Thyroid gland (tissue), 4 donors: ENCODE results near the gene ZNF143. TPM values are rescaled to one million over a fixed set of nuclear protein-coding genes. Genes with fewer than 3 reads are reported as not detected.
"Not testable (repeated sequence)": the region's sequence is repeated elsewhere in the genome, so short reads cannot be mapped to it uniquely, and the experiment has no call there.

ENCODE experiments used
- DNase-seq, 2 donors: peaks; one replicate each; pipeline ENCODE4 v3.0.0-alpha.2; 2019
- H3K27ac ChIP-seq, 3 donors: fragments of 200-600 bp; sonication (generic); 1 replicate in 2 of 3; 2 replicates in 1 of 3; pipeline ENCODE4 v1.5.1; 2016 to 2019; ENCODE audit warnings: mild to moderate bottlenecking in 1 of 3, moderate library complexity in 1 of 3
- H3K27me3 ChIP-seq: fragments of 200-600 bp; sonication (generic); one replicate; pipeline ENCODE4 v1.5.1; 2019
- H3K36me3 ChIP-seq, 2 donors: fragments of 200-600 bp; sonication (generic); one replicate each; pipeline ENCODE4 v1.5.1; 2016 to 2019
- H3K4me1 ChIP-seq, 2 donors: fragments of 200-600 bp; sonication (generic); one replicate each; pipeline ENCODE4 v1.5.1; 2017 to 2019
- H3K4me3 ChIP-seq, 3 donors: fragments of 200-600 bp; sonication (generic); replicated peaks in 1 of 3; 1 replicate in 2 of 3; 2 replicates in 1 of 3; pipeline ENCODE4 v1.5.1; 2016; ENCODE audit warnings: mild to moderate bottlenecking in 1 of 3
- H3K9me3 ChIP-seq: fragments of 200-600 bp; sonication (generic); one replicate; pipeline ENCODE4 v1.5.1; 2017
- CTCF ChIP-seq, 6 experiments: fragments of 200-600 bp in 3 of 6; fragments of 450-650 bp in 3 of 6; sonication (generic) in 3 of 6; IDR thresholded peaks; one replicate each; pipeline ENCODE4 v1.5.1; 2016 to 2019; ENCODE audit warnings: antibody characterized with exemption in 6 of 6, mild to moderate bottlenecking in 2 of 6, inconsistent platforms in 1 of 6, moderate library complexity in 1 of 6
- POLR2A ChIP-seq, 2 donors: fragments of 450-650 bp; IDR thresholded peaks; one replicate each; pipeline ENCODE4 v1.6.1; 2017; ENCODE audit warnings: antibody characterized with exemption in 2 of 2, mild to moderate bottlenecking in 2 of 2, moderate library complexity in 1 of 2
- WGBS, 2 donors: methylation state at CpG; one replicate each; pipeline ENCODE4 v1.1.5; 2017; 5-methylcytosine and 5-hydroxymethylcytosine counted together
- intact Hi-C: fragments of 100-400 bp; cut with DNase I; formaldehyde crosslinking; loops from one replicate; pipeline ENCODE4 v1.15.1; 2023
- total RNA-seq, 4 donors: library from RNA; depleted of rRNA; stranded (reverse); fragments of >200 nt; gene quantifications; one replicate each; pipeline ENCODE4 v1.2.3, GENCODE V29; 2016

Gene ZNF143
- total RNA-seq, 4 donors from 2014 or later: 16.3 to 26.1 (median 21.1) TPM

- no peak overlapping the region for H3K4me3 ChIP-seq
- TF ChIP-seq POLR2A (IDR thresholded peaks at IDR 0.05) (no peak), CTCF (IDR thresholded peaks at IDR 0.05) (no peak)
- DNase-seq: no peak
- H3K4me1 ChIP-seq: peaks cover 52% of the 10 kb centered on the region in 2 donors
- H3K36me3 ChIP-seq: no peaks in the 10 kb centered on the region
- intact Hi-C loops: no loop called here
- WGBS, 2 donors: 90 to 91% methylated on average over 9 of the region's 9 CpGs
- no peaks in the 10 kb centered on the region for H3K9me3 ChIP-seq
- no peaks in the 10 kb centered on the region for H3K27me3 ChIP-seq
- peak overlapping the region in 1 of 3 donors; percentile 60 for H3K27ac ChIP-seq
Measured at GRCh38 chr11:9533058-9533457, 72.2 kb downstream of the ZNF143 start.

- peak overlapping the region; percentile 1 to 60 (median 4) for H3K27ac ChIP-seq
- H3K36me3 ChIP-seq: no peaks in the 10 kb centered on the region
- no peaks in the 10 kb centered on the region for H3K9me3 ChIP-seq
- DNase-seq: no peak
- TF ChIP-seq CTCF (IDR thresholded peaks at IDR 0.05) (no peak), POLR2A (IDR thresholded peaks at IDR 0.05) (no peak)
- intact Hi-C loops: no loop called here
- H3K4me3 ChIP-seq: no peak overlapping the region
- 44 to 50% methylated on average over 5 of the region's 5 CpGs for WGBS, 2 donors
- H3K4me1 ChIP-seq: peaks cover 44% of the 10 kb centered on the region in 2 donors
- no peaks in the 10 kb centered on the region for H3K27me3 ChIP-seq
Measured at GRCh38 chr11:9533736-9534473, 73.1 kb downstream of the ZNF143 start.

DNA sequence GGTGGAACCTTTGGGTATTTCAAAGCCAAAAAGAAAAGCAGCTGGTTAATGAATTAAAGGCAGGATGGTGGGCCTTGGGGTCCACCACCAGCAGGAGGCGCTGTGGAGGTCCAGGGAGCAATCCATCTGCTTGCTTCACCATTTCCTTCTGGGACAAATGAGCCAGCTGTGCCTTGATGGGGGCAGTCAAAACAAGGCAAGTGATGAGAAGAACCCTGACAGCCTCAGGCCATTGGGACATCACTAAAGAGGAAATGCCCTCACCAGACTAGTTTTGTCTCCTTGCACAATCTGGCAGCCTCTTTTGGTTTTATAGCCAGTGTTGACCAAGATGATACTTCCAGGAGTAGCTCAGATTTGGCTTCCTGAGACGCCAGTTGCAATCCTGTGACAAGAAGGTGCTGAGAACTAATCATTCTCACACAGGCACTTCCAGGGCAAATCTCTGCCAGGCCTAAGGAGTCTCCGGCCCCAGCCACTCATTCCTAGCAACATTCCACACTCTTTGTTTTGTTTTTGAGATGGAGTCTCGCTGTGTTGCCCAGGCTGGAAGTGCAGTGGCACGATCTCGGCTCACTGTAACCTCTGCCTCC, 74.5 kb downstream of the ZNF143 start:
- TF ChIP-seq POLR2A (IDR thresholded peaks at IDR 0.05) (no peak), CTCF (IDR thresholded peaks at IDR 0.05) (peak; percentile 12 to 63 (median 44))
- Histone ChIP-seq H3K27ac (peak overlapping the region in 1 of 3 donors; percentile 60), H3K4me3 (no peak overlapping the region), H3K9me3 (no peaks in the 10 kb centered on the region), H3K36me3 (no peaks in the 10 kb centered on the region), H3K27me3 (no peaks in the 10 kb centered on the region), H3K4me1 (peaks cover 30% of the 10 kb centered on the region in 2 donors)
- WGBS, 2 donors: 79 to 83% methylated on average over 6 of the region's 6 CpGs
- DNase-seq: peak; percentile 45 to 52
- intact Hi-C loops: no loop called here

DNA sequence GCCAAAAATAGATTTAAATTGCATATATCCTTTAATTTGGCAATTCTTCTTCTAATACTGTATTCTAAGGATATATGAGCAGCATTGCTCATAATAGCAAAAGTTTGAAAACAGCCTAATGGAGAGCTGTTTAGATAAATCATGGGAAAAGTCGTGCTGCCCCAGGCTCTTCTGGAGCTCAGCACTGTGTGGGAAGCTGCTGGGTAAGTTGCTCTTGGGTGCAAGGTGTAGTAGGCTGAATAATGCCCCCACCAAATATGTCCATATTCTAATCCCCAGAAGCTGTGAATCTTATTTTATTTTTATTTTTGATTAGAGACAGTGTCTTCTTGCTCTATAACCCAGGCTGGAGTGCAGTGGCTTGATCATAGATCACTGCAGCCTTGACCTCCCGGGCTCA, 77.7 kb downstream of the ZNF143 start:
- no peaks in the 10 kb centered on the region for H3K36me3 ChIP-seq
- peaks cover 13 to 16% of the 10 kb centered on the region in 2 donors for H3K4me1 ChIP-seq
- no peak overlapping the region for H3K4me3 ChIP-seq
- H3K9me3 ChIP-seq: no peaks in the 10 kb centered on the region
- H3K27ac ChIP-seq: no peak overlapping the region
- DNase-seq: no peak
- intact Hi-C loops: no loop called here
- WGBS, 2 donors: 89 to 90% methylated on average over 2 of the region's 2 CpGs
- TF ChIP-seq POLR2A (IDR thresholded peaks at IDR 0.05) (no peak), CTCF (IDR thresholded peaks at IDR 0.05) (no peak)
- H3K27me3 ChIP-seq: no peaks in the 10 kb centered on the region

GRCh38 chr11:9549216-9549615, 88.4 kb downstream of the ZNF143 start:
- DNase-seq, H3K36me3 ChIP-seq, H3K27me3 ChIP-seq, H3K9me3 ChIP-seq, H3K27ac ChIP-seq, intact Hi-C loops, H3K4me3 ChIP-seq, H3K4me1 ChIP-seq: not testable (repeated sequence)
- WGBS, 2 donors: 90 to 91% methylated on average over 5 of the region's 5 CpGs
